Activated CD4-positive, alpha-beta T cell treated with anti-CD3 and anti-CD28 coated beads for 4 hours (primary cell): ENCODE data around the gene C1orf35.

Experiments
- DNase-seq, 2 donors: peaks; one replicate each; pipeline ENCODE4 v3.0.0-alpha.2; 2020

Gene C1orf35

DNA sequence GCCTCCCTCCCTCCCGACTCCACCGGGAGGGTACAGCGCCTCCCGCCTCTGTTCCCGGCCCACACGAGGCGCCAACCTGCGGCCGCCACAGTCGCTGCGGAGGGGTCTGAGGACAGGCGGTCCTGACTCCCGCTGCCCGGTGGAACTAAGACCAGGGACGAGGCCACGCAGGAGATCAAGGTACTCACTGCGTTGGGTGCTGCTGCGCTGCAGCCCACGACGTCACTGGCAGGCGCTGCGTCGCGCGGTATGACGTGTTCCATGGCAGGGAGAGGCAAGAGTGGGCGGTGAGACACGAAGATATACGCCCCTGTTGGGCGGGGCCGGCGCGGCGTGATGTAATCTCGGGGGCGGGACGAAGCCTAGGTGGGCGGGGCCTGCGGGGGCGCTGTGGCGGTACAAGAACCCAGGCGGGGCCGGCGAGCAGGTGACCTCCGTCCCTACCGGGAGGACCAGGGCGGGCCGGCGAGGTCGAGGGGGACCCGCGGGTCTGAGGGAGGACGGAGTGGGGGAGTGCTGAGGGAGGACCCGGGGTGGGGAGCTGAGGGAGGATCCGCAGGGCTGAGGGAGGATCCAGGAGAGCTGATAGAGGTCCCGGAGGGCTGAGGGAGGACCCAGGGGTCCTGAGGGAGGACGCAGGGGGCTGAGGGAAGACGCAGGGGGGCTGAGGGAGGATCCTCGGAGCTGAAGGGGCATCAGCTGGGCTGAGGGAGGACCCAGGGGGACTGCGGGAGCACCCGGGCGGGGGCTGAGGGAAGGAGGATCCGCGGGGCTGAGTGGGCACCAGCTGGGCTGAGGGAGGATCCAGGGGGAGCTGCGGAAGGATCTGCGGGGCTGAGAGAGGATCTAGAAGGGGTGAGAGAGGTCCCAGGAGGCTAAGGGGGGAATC is 6.2 kb upstream of the C1orf35 start, which contains the start of gene MRPL55:
Gene MRPL55 (minus strand): TSS at position 227 of the 889 bp plus-strand sequence. CDS start 1,039 bp downstream, outside the sequence.
- peak; percentile 97 to 99 for DNase-seq

- DNase-seq = no peak
Observed at GRCh38 chr1:228108742-228109072, 5.6 kb upstream of the C1orf35 start.

- no peak for DNase-seq
Observed at GRCh38 chr1:228108055-228108690, 5.0 kb upstream of the C1orf35 start.

DNA sequence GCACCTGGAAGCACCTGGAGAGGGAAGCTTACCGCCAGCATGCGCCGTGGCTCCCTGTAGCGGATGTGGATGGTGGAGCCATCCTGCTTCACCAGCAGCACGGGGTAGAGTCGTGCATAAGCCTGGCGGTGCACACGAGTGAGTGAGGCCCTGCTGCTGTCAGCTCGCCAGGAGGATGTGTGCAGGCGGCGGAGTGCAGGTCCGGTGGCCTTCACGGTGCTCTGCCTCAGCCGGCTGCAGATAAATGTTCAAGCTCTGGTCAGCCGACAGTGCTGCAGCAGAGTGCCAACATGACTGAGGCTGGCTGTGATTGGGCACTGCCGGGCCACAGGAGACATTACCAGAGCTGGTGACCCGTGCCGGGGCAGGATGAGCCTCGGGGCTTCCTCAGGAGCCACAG is 4.5 kb upstream of the C1orf35 start:
- no peak for DNase-seq

DNA sequence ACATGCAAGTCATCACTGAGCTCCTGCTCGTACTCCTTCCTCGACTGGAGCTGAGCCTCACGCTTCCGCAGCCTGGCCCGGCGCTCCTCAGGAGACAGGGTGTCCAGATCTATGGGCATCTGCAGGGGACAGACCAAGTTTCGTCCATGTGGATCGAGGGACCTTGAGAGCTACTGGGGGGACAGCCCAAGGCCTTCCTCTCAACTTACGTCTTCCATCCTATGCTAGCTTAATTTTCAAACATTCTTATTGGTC is 3.6 kb upstream of the C1orf35 start:
- DNase-seq = no peak

- DNase-seq = no peak
Observed at GRCh38 chr1:228105996-228106799, 3.1 kb upstream of the C1orf35 start.

GRCh38 chr1:228105270-228105995 is 2.3 kb upstream of the C1orf35 start:
- DNase-seq = no peak

GRCh38 chr1:228104526-228105269 is 1.6 kb upstream of the C1orf35 start:
- DNase-seq = no peak

- peak; percentile 46 to 56 for DNase-seq
Observed at GRCh38 chr1:228101994-228102790, 933 bp downstream of the C1orf35 start.

DNA sequence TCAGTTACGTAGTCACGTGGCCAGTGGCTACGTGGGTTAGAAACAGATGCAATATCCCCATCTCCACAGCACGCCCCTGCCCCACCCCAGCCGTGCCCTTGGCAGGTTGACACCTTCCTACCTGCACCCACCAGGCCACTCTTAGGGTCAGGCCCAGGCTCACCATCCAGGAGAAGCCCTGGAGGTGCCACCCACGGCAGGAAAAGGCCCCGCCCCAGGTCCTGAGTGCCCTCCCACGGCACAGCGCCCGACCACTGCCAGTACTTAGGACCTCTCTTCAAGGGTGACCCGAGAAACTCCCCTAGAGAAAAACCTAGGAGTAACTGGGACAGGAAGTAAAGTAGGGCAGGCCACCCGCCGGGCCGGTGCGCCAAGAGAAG is 1.5 kb downstream of the C1orf35 start:
- DNase-seq = no peak

GRCh38 chr1:228100822-228101613 is 2.1 kb downstream of the C1orf35 start:
- no peak for DNase-seq

GRCh38 chr1:228099331-228099732 is 3.8 kb downstream of the C1orf35 start:
- DNase-seq = no peak

- no peak for DNase-seq
Observed at GRCh38 chr1:228098323-228098931, 4.7 kb downstream of the C1orf35 start.

DNA sequence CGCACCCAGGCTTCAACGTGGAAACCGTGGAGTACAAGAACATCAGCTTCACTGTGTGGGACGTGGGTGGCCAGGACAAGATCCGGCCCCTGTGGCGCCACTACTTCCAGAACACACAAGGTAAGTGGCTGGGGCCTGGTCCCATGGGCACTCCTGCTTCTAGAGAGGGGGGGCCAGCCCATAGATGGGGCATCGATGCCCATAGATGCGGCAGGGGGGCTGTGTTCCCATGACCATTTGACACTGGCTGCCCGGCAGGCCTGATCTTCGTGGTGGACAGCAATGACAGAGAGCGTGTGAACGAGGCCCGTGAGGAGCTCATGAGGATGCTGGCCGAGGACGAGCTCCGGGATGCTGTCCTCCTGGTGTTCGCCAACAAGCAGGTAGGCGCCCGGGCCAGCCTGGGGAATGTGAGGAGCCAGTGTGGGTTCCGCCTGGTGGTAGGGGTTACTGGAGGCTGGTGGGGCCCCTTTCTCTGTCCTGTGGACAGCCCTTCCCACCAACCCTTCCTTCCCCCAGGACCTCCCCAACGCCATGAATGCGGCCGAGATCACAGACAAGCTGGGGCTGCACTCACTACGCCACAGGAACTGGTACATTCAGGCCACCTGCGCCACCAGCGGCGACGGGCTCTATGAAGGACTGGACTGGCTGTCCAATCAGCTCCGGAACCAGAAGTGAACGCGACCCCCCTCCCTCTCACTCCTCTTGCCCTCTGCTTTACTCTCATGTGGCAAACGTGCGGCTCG is 5.6 kb downstream of the C1orf35 start:
- DNase-seq = peak in 1 of 2 donors; percentile 0

DNA sequence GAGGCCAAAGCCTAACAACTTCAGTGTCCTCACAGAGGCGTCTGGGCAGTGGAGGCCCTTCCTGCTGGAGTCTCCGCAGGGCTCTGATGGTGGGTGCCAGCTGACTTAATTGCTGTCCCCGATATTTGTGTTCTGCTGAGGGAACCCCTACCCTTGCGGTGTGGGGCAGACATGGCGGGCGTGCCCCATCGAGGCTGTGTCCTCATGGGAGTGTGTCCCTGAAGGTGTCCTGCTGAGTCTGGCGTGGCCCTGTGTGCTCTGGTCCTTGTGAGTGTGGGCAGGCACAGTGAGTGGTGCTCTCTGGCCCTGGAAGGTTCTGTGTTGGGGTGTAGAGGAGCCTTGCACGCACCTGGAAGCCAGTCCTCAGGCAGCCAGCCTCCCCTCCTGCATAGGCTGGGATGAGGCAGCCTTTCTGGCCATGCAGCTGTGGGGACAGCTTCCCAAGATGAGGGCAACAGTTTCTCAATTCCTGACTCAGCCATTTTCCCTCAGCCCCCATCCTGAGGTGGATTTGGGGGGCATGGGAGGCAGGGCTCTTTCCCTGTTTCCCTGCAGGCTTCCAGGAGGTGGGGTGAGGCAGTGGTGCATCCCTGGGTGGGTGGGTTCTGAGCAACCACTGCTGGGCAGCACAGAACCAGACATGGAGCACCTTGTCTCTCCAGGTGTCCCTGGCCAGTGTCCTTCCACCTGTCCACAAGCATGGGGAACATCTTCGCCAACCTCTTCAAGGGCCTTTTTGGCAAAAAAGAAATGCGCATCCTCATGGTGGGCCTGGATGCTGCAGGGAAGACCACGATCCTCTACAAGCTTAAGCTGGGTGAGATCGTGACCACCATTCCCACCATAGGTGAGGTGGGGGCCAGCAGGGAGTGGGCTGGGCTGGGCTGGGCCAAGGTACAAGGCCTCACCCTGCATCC is 6.5 kb downstream of the C1orf35 start:
- DNase-seq = no peak

- no peak for DNase-seq
Observed at GRCh38 chr1:228095938-228096337, 7.2 kb downstream of the C1orf35 start.

- no peak for DNase-seq
Observed at GRCh38 chr1:228095161-228095560, 8.0 kb downstream of the C1orf35 start.

DNA sequence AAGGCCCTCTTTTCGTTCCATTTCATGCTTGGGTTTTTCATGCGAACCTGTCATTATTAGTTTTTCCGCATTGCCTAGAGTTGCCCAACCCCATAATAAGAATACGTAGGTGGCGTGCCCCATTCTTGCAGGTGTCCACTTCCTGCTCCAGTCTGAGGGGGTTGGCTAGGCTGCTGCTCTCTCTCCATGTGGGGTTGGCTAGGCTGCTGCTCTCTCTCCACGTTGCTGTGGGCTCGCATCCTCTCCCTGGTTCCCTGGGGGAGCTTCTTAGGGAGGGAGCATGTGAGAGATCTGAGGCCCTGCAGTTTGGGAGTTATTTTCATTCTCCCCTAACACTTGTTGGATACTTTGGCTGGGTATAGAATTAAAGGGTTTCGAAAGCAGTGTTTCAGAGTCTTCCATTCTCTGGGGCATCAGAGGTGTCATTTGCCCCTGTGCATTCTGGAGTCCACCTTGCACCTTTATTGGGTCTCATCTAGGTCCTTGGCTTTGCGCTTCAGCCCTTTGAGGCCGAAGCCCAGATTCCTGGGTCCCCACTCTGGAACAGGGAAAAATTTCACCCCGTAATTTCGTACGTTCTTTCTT is 8.6 kb downstream of the C1orf35 start:
- DNase-seq = no peak
